ENCODE results near the gene SYT8.

The SYT8 gene

DNA sequence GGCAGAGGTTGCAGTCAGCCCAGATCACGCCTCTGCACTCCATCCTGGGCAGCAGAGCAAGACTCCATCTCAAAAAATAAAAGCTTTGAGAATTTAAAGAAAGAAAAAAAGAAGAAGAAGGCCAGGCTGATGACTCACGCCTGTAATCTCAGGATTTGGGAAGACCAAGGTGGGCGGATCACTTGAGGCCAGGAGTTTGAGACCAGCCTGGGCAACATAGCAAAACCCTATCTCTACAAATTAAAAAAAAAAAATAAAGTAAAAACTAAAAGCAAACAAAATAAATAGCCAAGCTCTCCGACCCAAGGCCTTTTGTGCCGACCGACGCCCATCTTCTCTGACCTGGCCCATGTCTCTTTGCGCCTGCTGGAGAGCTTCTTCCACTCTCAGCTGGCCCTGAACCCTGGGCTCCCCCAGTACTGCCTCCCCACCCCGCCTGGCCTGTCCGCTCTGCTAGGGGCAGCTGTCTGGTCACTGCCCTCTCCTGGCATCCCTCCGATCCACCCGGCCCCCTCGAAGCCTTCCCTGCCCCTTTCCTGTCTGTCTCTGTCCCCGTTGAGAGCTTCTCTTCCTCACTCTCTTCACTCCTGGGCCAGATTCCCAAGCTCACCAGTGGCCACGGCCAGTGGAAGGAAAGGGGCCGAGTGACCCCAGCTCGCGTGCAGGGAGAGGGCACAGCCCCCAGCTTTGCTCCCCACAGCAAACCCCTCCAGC, 13.3 kb downstream of the SYT8 start:
- H3K9me3 ChIP-seq (ENCODE audit: control insufficient read depth, low read length), result no peaks in the 10 kb centered on the region
- H3K36me3 ChIP-seq (ENCODE audit: control insufficient read depth, insufficient read depth, low read length), result no peaks in the 10 kb centered on the region
- H3K4me1 ChIP-seq (ENCODE audit: control insufficient read depth, insufficient read depth, low read length, poor library complexity, severe bottlenecking), result peaks cover 13% of the 10 kb centered on the region
- no peak overlapping the region for H3K4me3 ChIP-seq (ENCODE audit: extremely low read depth, insufficient read depth, low read length, poor library complexity, severe bottlenecking)
- WGBS, 2 experiments (ENCODE audit: insufficient coverage in 2 of 2), result 93 to 96% methylated on average over 14 to 15 of the region's 18 CpGs
- no peak overlapping the region for H3K27ac ChIP-seq (ENCODE audit: low read depth, low read length, severe bottlenecking)

DNA sequence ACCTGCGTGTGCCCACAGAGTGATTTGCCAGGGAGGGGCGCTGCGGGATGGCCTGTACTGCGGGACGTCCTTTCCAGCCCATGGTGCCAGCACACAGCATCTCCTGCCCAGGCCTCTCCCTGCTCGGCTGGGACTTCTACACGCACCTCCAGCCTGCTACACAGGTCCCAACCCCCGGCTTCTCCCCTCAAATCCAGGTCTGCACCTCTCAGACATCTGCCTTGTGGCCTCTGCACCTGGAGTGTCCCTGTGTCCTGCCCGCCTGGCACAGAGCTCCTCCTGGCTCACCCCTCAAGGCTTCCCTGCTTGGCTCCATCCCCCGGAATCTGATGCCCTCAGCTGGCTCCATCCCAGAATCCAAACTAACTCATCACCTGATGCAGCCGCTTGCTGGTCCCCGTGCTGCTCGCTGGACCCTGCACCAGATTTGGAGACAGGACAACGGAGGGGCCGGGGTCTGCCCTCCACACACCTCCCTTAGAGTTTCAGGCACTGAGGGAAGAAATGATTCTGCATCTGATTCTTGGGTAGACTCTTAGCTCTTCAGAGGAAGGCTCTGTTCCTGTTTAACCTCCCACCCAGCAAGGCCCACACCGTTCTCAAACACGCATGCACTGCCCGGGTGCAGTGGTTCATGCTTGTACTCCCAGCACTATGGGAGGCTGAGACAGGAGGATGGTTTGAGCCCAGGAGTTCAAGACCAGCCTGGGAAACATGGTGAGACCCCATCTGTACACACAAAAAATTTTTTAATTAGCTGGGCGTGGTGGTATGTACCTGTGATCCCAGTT, 14.0 kb downstream of the SYT8 start:
- H3K27ac ChIP-seq (ENCODE audit: low read depth, low read length, severe bottlenecking), result no peak overlapping the region
- 88 to 95% methylated on average over 14 of the region's 19 CpGs for WGBS, 2 experiments (ENCODE audit: insufficient coverage in 2 of 2)
- H3K4me3 ChIP-seq (ENCODE audit: extremely low read depth, insufficient read depth, low read length, poor library complexity, severe bottlenecking), result no peak overlapping the region
- peaks cover 13% of the 10 kb centered on the region for H3K4me1 ChIP-seq (ENCODE audit: control insufficient read depth, insufficient read depth, low read length, poor library complexity, severe bottlenecking)
- no peaks in the 10 kb centered on the region for H3K9me3 ChIP-seq (ENCODE audit: control insufficient read depth, low read length)
- no peaks in the 10 kb centered on the region for H3K36me3 ChIP-seq (ENCODE audit: control insufficient read depth, insufficient read depth, low read length)

DNA sequence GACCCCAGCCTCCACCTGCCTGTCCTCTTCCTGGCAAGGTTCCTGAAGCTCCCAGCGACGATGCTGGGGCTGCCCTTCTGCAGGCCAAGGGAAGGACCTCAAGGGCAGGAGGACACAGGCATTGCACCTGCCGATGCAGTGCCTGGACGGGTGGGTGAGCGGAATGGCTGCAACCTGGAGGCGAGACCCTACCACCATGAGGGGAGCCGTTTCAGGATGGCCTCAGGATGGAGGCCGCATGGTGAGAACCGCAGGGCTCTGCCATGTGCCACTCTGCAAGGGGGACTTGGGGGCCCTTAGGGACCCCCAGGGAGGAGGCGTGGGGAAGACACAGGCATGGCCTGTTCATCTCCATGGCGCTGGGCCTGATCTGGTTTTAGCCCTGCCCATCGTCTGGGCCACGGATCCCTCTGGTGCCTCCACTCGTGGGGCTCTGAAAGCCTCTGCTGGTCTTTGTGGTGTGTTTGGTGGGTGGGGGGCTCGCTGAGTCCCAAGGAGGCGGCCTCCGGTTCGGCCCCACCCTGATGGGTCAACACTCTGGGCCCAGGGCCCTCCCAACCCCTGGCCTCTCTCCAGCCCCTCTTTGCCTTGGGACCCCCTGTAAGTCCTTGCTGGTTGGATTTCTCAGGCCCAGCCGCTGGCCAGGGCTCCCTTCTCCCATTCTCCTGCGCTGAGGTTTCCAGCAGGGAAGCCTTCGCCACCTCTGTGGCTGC, 16.8 kb downstream of the SYT8 start:
- Histone ChIP-seq H3K27ac (ENCODE audit: low read depth, low read length, severe bottlenecking) (no peak overlapping the region), H3K4me1 (ENCODE audit: control insufficient read depth, insufficient read depth, low read length, poor library complexity, severe bottlenecking) (peaks cover 11% of the 10 kb centered on the region), H3K9me3 (ENCODE audit: control insufficient read depth, low read length) (no peaks in the 10 kb centered on the region), H3K36me3 (ENCODE audit: control insufficient read depth, insufficient read depth, low read length) (no peaks in the 10 kb centered on the region), H3K4me3 (ENCODE audit: extremely low read depth, insufficient read depth, low read length, poor library complexity, severe bottlenecking) (no peak overlapping the region)
- 92 to 94% methylated on average over 15 to 16 of the region's 21 CpGs for WGBS, 2 experiments (ENCODE audit: insufficient coverage in 2 of 2)

DNA sequence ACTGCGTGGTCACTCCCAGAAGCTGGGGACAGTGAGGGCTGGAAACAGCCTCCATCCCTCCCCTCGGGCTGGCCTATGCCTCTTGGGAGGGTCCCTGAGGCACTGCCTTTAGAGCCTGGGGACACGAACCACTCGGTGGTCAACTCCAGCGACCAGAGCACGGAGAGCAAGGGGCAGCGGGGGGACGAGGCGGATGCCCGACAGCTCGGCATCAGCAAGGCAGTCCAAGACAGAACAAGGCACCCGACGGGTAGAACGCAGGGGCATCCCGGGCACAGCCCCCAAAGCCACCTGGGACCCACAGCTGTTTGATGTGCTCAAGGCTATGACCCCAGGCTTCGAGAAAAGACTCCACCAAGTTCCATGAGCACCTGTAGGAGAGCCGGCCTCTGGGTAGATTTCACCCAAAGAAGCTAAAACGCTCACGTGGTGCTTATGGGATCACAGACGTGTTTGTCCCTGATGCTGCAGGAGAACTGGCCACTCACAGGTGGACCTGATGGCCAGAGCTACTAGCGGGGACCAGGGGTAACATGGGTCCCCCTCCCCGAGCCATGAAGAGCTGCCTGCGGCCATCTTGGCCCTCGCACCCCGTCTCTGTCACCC, 17.6 kb downstream of the SYT8 start:
- Histone ChIP-seq H3K4me1 (ENCODE audit: control insufficient read depth, insufficient read depth, low read length, poor library complexity, severe bottlenecking) (peaks cover 11% of the 10 kb centered on the region), H3K4me3 (ENCODE audit: extremely low read depth, insufficient read depth, low read length, poor library complexity, severe bottlenecking) (no peak overlapping the region), H3K36me3 (ENCODE audit: control insufficient read depth, insufficient read depth, low read length) (no peaks in the 10 kb centered on the region), H3K27ac (ENCODE audit: low read depth, low read length, severe bottlenecking) (no peak overlapping the region), H3K9me3 (ENCODE audit: control insufficient read depth, low read length) (no peaks in the 10 kb centered on the region)
- WGBS, 2 experiments (ENCODE audit: insufficient coverage in 2 of 2), result 89 to 93% methylated on average over 21 to 23 of the region's 25 CpGs

DNA sequence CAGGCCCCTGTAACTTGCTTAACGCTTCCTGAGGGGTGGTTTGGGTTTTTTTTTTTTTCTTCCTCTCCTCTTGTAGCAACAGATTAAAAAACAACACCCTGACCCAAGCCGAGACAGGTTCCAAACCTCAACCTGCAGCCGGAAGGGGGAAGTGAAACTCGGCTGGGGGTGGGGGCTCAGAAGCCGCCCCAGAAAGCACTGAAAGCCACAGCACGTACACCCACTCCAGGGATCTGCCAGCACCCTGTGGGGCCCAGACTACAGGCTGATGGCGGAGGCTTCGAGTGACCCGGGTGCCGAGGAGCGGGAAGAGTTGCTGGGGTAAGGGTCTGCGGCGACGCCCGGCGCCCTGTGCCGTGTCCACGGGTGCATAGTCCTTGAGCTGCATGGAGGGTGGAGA, 18.1 kb downstream of the SYT8 start, which contains the start of gene LSP1:
Gene LSP1 (plus strand): TSS at position 208 of the 400 bp plus-strand sequence. CDS start 61 bp downstream, at position 269.
- Histone ChIP-seq H3K27ac (ENCODE audit: low read depth, low read length, severe bottlenecking) (no peak within 1 kb of the TSS), H3K36me3 (ENCODE audit: control insufficient read depth, insufficient read depth, low read length) (no peaks in the 10 kb centered on the region), H3K4me3 (ENCODE audit: extremely low read depth, insufficient read depth, low read length, poor library complexity, severe bottlenecking) (no peak within 1 kb of the TSS), H3K9me3 (ENCODE audit: control insufficient read depth, low read length) (no peaks in the 10 kb centered on the region), H3K4me1 (ENCODE audit: control insufficient read depth, insufficient read depth, low read length, poor library complexity, severe bottlenecking) (peaks cover 11% of the 10 kb centered on the region)
- 83 to 92% methylated on average over 10 to 17 of the region's 18 CpGs for WGBS, 2 experiments (ENCODE audit: insufficient coverage in 2 of 2)

DNA sequence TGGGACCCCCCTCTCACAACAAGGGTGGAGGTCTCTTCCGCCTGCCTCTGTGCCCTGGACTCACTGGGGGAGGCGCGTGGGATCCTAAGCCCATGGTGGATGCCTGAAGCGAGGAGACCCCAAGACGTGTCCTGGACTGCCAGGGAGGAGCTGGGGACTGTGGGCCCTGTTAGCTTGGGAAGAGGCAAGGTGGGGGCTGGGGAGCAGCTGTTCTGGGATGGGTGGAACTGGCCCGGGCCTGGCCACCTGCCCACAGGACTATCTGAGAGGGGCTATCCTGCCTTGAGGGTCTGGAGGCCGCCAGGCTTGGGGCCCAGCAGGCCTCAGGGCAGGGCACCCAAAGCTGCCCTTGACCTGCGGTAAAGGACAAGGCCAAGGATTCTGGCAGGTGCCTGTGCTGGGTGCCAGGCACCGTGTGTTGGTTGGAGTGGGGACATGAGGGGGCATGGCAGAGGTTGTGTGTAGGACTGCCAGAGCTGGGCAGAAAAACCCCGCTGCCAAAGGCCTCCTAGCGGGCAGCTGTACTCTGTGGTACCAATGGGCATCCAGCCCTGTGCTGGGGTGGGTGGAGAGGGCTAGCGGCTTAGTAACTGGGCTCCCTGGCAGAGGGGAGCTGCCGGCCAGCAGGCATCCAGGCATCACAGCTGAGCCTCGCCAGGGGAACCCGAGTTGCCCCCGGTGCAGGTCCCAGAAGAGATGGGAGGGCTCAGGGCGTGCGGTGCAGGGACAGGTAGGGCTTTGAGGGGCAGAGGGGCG, 18.8 kb downstream of the SYT8 start:
- H3K4me1 ChIP-seq (ENCODE audit: control insufficient read depth, insufficient read depth, low read length, poor library complexity, severe bottlenecking), result peaks cover 11% of the 10 kb centered on the region
- WGBS, 2 experiments (ENCODE audit: insufficient coverage in 2 of 2), result 91 to 94% methylated on average over 14 to 19 of the region's 19 CpGs
- no peaks in the 10 kb centered on the region for H3K36me3 ChIP-seq (ENCODE audit: control insufficient read depth, insufficient read depth, low read length)
- H3K9me3 ChIP-seq (ENCODE audit: control insufficient read depth, low read length), result no peaks in the 10 kb centered on the region
- H3K27ac ChIP-seq (ENCODE audit: low read depth, low read length, severe bottlenecking), result no peak overlapping the region
- no peak overlapping the region for H3K4me3 ChIP-seq (ENCODE audit: extremely low read depth, insufficient read depth, low read length, poor library complexity, severe bottlenecking)

DNA sequence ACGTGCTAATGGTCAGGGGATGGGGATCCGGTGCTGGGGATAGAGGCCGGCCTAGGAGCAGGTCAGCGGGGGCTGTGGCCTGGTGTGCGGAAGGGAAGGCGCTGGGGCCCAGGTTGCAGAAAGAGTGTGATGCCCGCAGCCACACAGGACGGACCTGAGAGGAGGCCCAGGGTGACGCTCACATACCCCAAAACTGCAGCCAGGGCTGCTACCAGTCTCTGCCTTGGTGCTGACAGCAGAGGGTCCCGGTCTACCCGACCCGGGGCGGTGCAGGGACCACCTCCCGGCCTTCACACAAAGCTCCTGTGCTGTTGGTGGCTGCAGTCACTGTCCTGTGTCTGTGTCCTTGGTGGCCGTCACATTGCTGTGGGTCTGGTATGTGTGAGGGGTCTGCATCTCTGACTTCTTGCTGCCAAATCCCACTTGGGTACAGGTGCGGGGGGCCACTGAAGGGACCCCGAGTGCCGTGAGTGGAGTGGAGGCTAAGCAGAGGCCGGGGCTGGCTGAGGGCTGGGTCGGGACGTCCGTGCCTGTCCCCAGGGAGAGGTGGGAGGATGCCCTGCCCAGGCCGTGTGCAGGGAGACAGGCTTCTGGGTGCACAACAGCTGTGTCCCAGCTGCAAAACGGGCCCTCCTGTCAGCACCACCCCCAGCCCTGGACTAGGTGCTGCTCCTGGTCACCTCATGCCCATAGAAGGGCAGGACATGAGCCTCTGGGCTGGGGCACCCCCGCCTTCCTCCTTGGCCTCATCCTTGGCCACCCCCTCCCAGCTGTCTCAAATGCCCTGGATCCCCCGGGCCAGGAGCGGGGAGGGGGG, 19.6 kb downstream of the SYT8 start:
- WGBS, 2 experiments (ENCODE audit: insufficient coverage in 2 of 2), result 88 to 93% methylated on average over 13 to 25 of the region's 27 CpGs

DNA sequence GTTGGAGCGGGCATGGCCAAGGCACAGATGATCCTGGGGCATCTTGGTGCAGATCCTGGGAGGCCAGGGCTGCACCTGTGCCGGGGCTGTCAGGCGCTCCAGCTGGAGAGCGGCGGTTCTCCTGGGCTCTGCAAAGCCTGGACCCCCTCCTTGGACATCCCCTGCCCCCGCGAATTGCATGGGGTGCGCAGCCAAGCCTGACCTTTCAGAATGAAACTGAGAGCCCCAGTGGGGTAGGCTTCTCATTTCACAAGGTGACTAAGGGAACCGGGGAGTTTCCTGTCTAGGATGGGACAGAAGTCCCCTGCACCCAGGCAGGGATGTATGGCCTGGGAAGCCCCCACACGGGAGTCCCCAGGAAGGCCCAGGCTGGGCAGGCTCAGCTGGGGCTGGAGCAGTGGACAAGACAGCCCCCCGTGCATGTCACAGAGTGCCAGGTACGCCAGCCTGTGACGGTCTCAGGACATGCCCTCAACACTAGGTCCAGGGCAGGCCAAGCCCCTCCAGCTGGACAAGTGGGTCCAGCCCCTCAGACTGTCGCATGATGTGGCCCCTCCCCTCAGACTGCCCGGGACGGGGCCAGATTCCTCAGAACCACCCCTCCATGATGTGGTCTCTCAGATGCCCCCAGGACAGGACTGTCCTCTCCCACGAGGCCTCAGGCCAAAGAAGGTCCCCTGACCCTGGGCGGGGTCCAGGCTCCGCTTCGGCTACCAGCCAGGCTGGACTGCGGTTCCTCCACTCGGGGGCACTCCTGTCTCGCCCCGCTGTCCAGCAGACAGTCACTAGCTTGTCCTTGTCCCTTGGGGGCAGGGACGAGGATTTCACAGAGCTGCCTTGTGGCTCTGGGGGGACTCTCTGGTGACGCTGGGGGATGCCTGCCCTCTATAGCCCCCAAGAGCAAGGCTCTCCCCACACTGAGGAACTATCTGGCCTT, 20.4 kb downstream of the SYT8 start:
- Histone ChIP-seq H3K4me3 (ENCODE audit: extremely low read depth, insufficient read depth, low read length, poor library complexity, severe bottlenecking) (no peak overlapping the region), H3K27ac (ENCODE audit: low read depth, low read length, severe bottlenecking) (no peak overlapping the region), H3K4me1 (ENCODE audit: control insufficient read depth, insufficient read depth, low read length, poor library complexity, severe bottlenecking) (peaks cover 11% of the 10 kb centered on the region), H3K36me3 (ENCODE audit: control insufficient read depth, insufficient read depth, low read length) (no peaks in the 10 kb centered on the region), H3K9me3 (ENCODE audit: control insufficient read depth, low read length) (no peaks in the 10 kb centered on the region)
- WGBS, 2 experiments (ENCODE audit: insufficient coverage in 2 of 2), result 80 to 83% methylated on average over 22 to 26 of the region's 26 CpGs

More for the DNA sequence above, 19.6 kb downstream of the SYT8 start:
- no peaks in the 10 kb centered on the region for H3K36me3 ChIP-seq (ENCODE audit: control insufficient read depth, insufficient read depth, low read length)
- no peak overlapping the region for H3K4me3 ChIP-seq (ENCODE audit: extremely low read depth, insufficient read depth, low read length, poor library complexity, severe bottlenecking)
- H3K9me3 ChIP-seq (ENCODE audit: control insufficient read depth, low read length), result no peaks in the 10 kb centered on the region
- H3K4me1 ChIP-seq (ENCODE audit: control insufficient read depth, insufficient read depth, low read length, poor library complexity, severe bottlenecking), result peaks cover 11% of the 10 kb centered on the region
- H3K27ac ChIP-seq (ENCODE audit: low read depth, low read length, severe bottlenecking), result no peak overlapping the region

DNA sequence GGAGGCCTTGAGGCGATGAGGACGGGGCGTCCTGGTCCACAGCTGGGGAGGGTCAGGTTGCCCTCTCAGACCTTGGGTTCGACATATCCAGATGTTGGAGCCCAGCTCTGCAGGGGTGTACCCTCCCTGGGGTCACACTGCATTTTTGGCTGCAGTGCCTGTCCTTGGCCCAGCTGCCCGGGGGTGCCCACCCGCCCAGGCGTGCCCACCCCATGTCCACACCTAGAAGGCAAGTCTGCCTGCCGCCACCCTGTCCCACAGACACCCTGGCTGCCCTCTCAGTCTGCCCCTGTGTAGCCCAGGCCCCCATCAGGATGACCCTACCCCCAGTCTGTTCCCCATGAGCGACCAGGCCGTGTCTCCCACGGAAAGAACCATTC, 21.1 kb downstream of the SYT8 start:
- no peak overlapping the region for H3K4me3 ChIP-seq (ENCODE audit: extremely low read depth, insufficient read depth, low read length, poor library complexity, severe bottlenecking)
- H3K9me3 ChIP-seq (ENCODE audit: control insufficient read depth, low read length), result no peaks in the 10 kb centered on the region
- peaks cover 11% of the 10 kb centered on the region for H3K4me1 ChIP-seq (ENCODE audit: control insufficient read depth, insufficient read depth, low read length, poor library complexity, severe bottlenecking)
- H3K36me3 ChIP-seq (ENCODE audit: control insufficient read depth, insufficient read depth, low read length), result no peaks in the 10 kb centered on the region
- WGBS, 2 experiments (ENCODE audit: insufficient coverage in 2 of 2), result 91 to 92% methylated on average over 8 to 11 of the region's 11 CpGs
- H3K27ac ChIP-seq (ENCODE audit: low read depth, low read length, severe bottlenecking), result no peak overlapping the region
